NCI-H345 treated with DMSO at 0.1 percent for 48 hours (cell line): ENCODE measurements around the gene NAMPT.
"Not testable (repeated sequence)": the region's sequence is repeated elsewhere in the genome, so short reads cannot be mapped to it uniquely, and the experiment has no call there.

ENCODE experiments used
- DNase-seq: peaks from one replicate; lab custom pipeline; 2025; ENCODE audit not compliant: unreplicated experiment; lab: John Stamatoyannopoulos, UW

NAMPT gene

GRCh38 chr7:106236065-106236464 lies 48.7 kb downstream of the NAMPT start:
- no peak for DNase-seq

- no peak for DNase-seq
Observed at GRCh38 chr7:106234425-106234824, 50.4 kb downstream of the NAMPT start.

DNA sequence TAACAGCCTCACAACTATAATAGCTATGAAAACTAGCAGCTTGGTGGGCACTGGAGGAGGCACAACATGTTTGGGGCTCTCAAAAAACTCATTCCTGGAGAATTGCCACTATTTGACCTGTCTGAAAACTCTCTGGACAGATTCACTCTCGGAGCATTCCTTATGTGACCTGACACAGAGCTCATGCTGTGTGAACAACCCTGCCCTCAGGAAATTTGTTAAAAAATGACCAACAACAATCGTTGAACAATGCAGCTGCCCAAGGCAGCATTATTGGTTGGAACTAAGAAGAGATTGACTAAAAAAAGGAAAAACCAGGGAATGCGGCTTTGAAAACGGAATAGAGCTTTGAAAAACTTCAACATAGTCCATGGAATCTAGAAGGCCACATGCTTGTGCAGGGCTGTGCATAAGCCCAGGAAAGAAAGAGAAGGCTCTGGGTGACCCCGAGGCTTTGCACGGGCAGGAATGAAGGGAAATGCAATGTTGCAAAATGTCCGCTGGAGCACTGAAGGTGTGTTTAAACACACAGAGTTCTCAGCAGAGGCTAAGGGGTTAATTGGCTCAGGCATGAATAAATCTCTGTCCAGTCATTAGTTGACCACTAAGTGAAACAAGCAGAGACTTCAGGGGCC lies 52.8 kb downstream of the NAMPT start:
- no peak for DNase-seq

DNA sequence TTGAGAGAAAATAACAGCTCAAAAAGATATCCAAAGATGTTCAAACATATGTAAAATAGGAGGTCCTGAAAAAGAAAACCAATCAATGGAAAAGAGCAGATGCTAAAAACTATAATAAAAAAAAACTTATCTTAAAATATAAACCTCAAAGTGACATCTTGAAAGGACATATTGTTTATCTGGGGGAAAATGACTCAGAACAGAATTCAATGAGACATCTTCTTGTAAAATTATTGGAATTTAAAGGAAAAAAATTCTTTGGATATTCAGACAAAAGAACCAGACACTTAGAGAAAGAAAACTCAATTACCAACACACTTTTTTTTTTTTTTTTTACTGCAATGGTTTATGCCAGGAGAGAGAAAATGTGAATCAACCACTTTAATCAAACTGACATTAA lies 58.9 kb downstream of the NAMPT start:
- no peak for DNase-seq

DNA sequence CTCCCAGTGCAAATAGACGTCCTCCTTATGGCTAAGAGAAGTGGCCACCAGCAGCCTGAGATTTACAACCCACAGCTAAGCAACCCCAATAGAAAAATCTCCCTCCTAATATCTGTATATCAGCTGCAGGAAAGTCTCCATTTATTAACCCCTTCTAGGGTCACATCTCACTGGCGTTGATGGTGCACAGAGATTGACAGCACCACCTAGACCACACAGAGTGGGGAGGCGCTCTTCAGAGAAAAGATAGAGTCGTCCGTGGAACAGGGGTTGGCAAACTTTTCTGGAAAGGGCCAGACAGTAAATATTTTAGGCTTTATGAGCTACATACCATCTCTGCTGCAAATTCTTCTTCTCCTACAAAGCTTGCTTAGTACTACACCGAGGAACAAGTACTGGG lies 60.0 kb downstream of the NAMPT start:
- no peak for DNase-seq

DNA sequence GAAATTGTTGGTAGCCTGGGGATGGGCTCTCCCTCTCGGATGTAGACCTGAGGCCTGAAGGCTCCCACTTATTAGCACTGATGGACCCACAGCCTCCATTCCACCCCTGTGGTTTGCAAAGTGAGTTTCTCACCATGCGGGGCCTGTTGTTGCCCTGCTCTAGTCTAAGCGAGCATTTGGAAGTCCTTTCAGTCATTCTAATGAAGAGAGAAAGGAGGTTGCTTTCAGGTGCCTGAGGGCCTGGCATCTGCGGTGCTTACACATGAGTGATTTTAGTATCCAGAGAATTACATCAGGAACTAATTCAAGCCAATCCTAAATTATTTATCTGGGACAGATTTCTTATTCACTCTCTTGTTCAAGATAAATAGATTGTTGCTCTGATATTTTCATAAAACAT lies 61.6 kb downstream of the NAMPT start:
- no peak for DNase-seq

DNA sequence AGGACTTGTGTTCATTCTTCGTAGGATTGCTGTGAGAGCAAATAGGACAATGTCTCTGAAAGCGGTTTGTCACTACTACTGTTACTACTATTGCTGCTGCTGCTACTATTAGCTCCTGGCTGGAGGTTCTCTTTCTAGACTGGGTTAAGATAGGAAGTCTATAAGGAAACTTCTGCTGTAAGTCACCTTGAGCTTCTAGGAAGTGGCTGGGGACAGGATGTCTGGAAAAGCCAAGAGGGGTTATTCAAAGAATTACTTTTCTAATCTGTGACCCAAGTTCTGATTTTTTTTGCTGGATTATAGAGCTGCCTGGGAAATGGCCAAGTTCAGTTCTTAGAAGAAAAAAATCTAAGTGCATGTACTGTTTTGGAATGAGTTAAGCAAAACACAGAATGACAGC lies 62.2 kb downstream of the NAMPT start:
- DNase-seq, result no peak

- no peak for DNase-seq
Observed at GRCh38 chr7:106220307-106220706, 64.5 kb downstream of the NAMPT start.

- DNase-seq, result no peak
Observed at GRCh38 chr7:106219170-106219569, 65.6 kb downstream of the NAMPT start.

DNA sequence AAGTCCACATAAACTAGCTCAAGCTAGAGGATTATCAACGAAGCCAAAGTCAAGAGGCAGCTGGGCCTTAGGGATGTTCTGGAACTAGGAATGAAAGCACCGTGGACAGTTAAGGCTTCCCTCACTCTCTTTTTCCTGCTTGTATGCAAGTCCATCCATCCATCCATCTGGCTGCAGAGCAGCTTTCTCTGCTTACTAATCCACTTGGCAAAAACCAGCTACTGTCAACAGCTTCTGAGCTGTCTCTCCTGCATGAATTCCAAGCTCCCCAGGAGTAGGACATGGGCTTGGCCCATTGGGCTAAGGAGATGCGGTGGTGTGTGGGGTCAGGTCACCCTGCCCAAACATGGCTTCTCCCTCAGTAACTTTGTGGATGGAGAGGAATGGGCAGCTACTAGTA lies 66.2 kb downstream of the NAMPT start:
- DNase-seq, result no peak

- no peak for DNase-seq
Observed at GRCh38 chr7:106216923-106217542, 67.8 kb downstream of the NAMPT start.

GRCh38 chr7:106216517-106216922 lies 68.3 kb downstream of the NAMPT start:
- DNase-seq, result no peak

- no peak for DNase-seq
Observed at GRCh38 chr7:106215868-106216516, 68.8 kb downstream of the NAMPT start.

- not testable (repeated sequence) for DNase-seq
Observed at GRCh38 chr7:106208944-106209343, 75.8 kb downstream of the NAMPT start.

GRCh38 chr7:106206826-106207541 lies 77.8 kb downstream of the NAMPT start:
- no peak for DNase-seq

DNA sequence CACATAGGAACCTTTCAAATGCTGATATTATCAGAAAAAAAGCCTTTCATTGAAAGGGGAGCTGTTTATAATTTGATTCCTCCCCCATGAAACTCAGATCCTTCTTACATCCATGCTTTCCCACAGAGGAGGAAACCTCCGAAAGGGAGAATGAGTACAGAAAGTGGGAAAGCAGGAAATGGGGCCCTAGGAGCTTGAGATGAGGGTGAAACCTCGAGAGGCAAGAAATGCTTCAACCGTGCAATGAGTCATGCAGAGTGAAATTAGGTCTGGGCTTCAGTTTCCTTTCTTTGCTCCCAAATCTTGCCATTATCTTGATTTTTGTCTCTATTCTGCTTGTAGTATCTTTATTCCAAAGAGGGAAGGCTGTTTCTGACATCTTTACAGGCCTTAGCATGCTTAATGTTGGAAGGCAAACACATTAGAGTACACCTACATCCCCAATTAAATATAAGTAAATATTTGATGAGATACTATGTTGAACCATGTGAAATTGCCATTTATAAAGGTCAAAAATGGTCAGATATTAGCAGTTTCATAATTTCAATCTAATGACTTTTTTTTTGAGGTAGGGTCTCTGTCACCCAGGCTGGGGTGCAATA lies 79.1 kb downstream of the NAMPT start:
- no peak for DNase-seq

DNA sequence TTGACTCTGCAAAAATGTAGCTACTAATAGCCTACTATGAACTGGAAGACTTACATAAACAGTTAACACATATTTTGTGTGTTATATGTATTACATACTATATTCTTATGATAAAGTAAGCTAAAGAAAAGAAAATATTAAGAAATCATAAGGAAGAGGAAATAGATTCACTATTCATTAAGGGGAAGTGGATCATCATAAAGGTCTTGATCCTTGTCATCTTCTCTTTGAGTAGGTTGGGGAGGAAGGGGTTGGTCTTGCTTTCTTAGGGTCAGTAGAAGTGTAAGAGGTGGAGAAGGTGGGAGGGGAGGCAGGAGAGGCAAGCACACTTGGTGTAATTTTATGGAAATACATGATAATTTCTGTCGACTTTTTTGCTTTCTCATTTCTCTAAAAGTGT lies 81.3 kb downstream of the NAMPT start:
- no peak for DNase-seq

DNA sequence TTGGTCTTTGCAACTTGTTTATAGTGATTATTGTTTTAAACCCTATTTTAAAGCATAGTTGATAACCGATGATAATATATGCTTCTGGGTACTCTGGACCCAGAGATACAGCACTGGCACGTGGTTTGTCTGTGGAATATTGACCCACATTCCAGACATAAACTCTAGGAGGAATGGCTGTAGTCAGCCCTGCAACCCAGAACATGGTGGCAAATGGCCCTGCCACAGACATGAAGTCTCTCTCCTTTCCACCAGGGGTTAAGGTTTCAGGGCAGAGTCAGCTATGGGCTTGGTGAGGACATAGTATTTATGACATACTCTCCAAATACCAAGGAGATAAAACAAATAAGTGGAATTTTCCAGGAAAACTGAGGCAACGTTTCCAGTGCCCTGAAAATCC lies 83.6 kb downstream of the NAMPT start:
- no peak for DNase-seq

DNA sequence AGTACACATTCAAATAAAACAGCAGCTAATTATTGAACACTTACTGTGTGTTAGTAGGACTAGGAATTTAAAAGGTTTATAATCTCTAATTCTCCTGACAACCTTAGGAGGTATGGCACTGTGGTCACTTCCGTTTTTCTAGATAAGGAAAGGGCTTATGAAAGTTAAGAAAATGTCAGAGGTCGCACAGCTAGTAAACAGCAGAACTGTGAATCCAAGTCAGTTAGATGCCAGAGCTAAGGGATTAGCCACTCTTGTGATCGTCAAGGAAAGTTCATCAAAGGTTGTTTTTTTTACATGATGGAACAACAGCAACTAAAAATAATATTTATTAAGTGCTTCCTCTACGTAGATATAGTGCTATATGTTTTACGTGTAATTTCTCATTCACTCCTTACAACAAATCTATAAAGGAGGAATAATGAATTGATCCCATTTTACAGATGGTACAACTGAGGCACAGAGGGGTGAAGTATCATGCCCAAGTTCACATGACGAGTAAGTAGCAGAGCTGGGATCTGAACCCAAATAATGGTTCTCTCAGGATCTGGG lies 84.9 kb downstream of the NAMPT start:
- no peak for DNase-seq

GRCh38 chr7:106199024-106199423 lies 85.8 kb downstream of the NAMPT start:
- DNase-seq, result no peak
